ENCODE results near the gene PXYLP1. TPM values are rescaled to one million over a fixed set of nuclear protein-coding genes. Genes with fewer than 3 reads are reported as not detected.

PXYLP1 gene
- total RNA-seq, 1 donor from 2014 or later = 6.1 TPM

- Histone ChIP-seq H3K9me3 (ENCODE audit: insufficient read depth, low read depth, low read length) (no peaks in the 10 kb centered on the region), H2AFZ (ENCODE audit: low read depth, low read length) (no peak overlapping the region), H3K4me2 (ENCODE audit: low read length) (peak overlapping the region; percentile 64), H3K9ac (ENCODE audit: low read length) (peak overlapping the region; percentile 77), H3K4me1 (ENCODE audit: insufficient read depth, low read length) (peaks cover 38% of the 10 kb centered on the region), H3K27ac (ENCODE audit: low read depth, low read length) (peak overlapping the region; percentile 91), H3K79me2 (ENCODE audit: insufficient read depth, low read length) (no peaks in the 10 kb centered on the region), H4K20me1 (ENCODE audit: insufficient read depth, low read length) (no peaks in the 10 kb centered on the region), H3K36me3 (ENCODE audit: insufficient read depth, low read length) (no peaks in the 10 kb centered on the region), H3K27me3 (ENCODE audit: insufficient read depth, low read length) (no peaks in the 10 kb centered on the region), H3K4me3 (ENCODE audit: insufficient read depth, low read depth, low read length) (no peak overlapping the region)
- H3K36me3 Mint-ChIP-seq (ENCODE audit: low read depth, unreplicated experiment) = peaks cover 3% of the 10 kb centered on the region
- no peak for FAIRE-seq
- no peak overlapping the region for H3K4me3 Mint-ChIP-seq (ENCODE audit: unreplicated experiment)
- H3K9me3 Mint-ChIP-seq (ENCODE audit: unreplicated experiment) = no peaks in the 10 kb centered on the region
- peaks cover 65% of the 10 kb centered on the region for H3K4me1 Mint-ChIP-seq (ENCODE audit: low read depth, unreplicated experiment)
- TF ChIP-seq EZH2 (IDR thresholded peaks at IDR 0.05; ENCODE audit: insufficient read depth, low read length) = no peak
- TF ChIP-seq CTCF (IDR thresholded peaks at IDR 0.05; ENCODE audit: insufficient read depth, low read depth, low read length) = no peak
- DNase-seq (ENCODE audit: low read depth) = no peak
- H3K27me3 Mint-ChIP-seq (ENCODE audit: low read depth, unreplicated experiment) = no peaks in the 10 kb centered on the region
- H3K27ac Mint-ChIP-seq (ENCODE audit: unreplicated experiment) = peak overlapping the region; percentile 97
Measured at GRCh38 chr3:141330718-141331376, 99.2 kb downstream of the PXYLP1 start.

- H3K36me3 ChIP-seq (ENCODE audit: insufficient read depth, low read length) = no peaks in the 10 kb centered on the region
- peak overlapping the region; percentile 91 for H3K27ac ChIP-seq (ENCODE audit: low read depth, low read length)
- no peaks in the 10 kb centered on the region for H3K9me3 Mint-ChIP-seq (ENCODE audit: unreplicated experiment)
- no peaks in the 10 kb centered on the region for H3K79me2 ChIP-seq (ENCODE audit: insufficient read depth, low read length)
- H2AFZ ChIP-seq (ENCODE audit: low read depth, low read length) = no peak overlapping the region
- no peaks in the 10 kb centered on the region for H4K20me1 ChIP-seq (ENCODE audit: insufficient read depth, low read length)
- H3K4me3 Mint-ChIP-seq (ENCODE audit: unreplicated experiment) = peak overlapping the region; percentile 10
- peak; percentile 34 for FAIRE-seq
- peak overlapping the region; percentile 77 for H3K9ac ChIP-seq (ENCODE audit: low read length)
- peak overlapping the region; percentile 64 for H3K4me2 ChIP-seq (ENCODE audit: low read length)
- peaks cover 3% of the 10 kb centered on the region for H3K36me3 Mint-ChIP-seq (ENCODE audit: low read depth, unreplicated experiment)
- peaks cover 40% of the 10 kb centered on the region for H3K4me1 ChIP-seq (ENCODE audit: insufficient read depth, low read length)
- H3K27ac Mint-ChIP-seq (ENCODE audit: unreplicated experiment) = peak overlapping the region; percentile 97
- no peaks in the 10 kb centered on the region for H3K27me3 ChIP-seq (ENCODE audit: insufficient read depth, low read length)
- no peaks in the 10 kb centered on the region for H3K9me3 ChIP-seq (ENCODE audit: insufficient read depth, low read depth, low read length)
- H3K4me3 ChIP-seq (ENCODE audit: insufficient read depth, low read depth, low read length) = no peak overlapping the region
- peak; percentile 99 for DNase-seq (ENCODE audit: low read depth)
- H3K27me3 Mint-ChIP-seq (ENCODE audit: low read depth, unreplicated experiment) = no peaks in the 10 kb centered on the region
- H3K4me1 Mint-ChIP-seq (ENCODE audit: low read depth, unreplicated experiment) = peaks cover 65% of the 10 kb centered on the region
- TF ChIP-seq CTCF (IDR thresholded peaks at IDR 0.05; ENCODE audit: insufficient read depth, low read depth, low read length) (no peak), EZH2 (IDR thresholded peaks at IDR 0.05; ENCODE audit: insufficient read depth, low read length) (no peak)
Measured at GRCh38 chr3:141331377-141332318, 100.0 kb downstream of the PXYLP1 start.

Data from astrocyte (in vitro differentiated cells and primary cell).